VCaP (cell line): Measurements from ENCODE around the gene MOCOS.

Experiments used
- H3K27ac ChIP-seq: fragments of 450-650 bp; 2 replicates; pipeline ENCODE4 v1.5.1; 2017
- TF ChIP-seq, protein P1 (sequence below): fragments of 450-650 bp; conservative IDR thresholded peaks from 2 replicates; pipeline ENCODE4 v1.5.1; 2017; ENCODE audit warnings: mild to moderate bottlenecking, moderate library complexity

Gene MOCOS

DNA sequence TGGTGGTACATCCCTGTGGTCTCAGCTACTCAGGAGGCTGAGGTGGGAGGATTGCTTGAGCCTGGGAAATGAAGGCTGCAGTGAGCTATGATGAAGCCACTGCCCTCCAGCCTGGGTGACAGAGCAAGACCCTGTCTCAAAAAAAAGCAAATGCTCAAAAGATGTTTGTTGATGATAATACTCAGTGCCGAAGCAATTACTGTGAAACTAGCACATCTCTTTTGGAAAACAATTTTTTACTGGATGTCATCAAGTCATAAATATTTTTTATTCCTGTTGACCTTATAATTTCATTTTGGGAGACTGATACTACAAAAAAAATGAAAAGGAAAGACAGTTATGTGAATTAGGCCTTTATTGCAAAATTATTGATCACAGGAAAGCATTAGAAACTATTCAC is 75.7 kb downstream of the MOCOS start:
- no peak overlapping the region for H3K27ac ChIP-seq
- TF ChIP-seq, protein P1, sequence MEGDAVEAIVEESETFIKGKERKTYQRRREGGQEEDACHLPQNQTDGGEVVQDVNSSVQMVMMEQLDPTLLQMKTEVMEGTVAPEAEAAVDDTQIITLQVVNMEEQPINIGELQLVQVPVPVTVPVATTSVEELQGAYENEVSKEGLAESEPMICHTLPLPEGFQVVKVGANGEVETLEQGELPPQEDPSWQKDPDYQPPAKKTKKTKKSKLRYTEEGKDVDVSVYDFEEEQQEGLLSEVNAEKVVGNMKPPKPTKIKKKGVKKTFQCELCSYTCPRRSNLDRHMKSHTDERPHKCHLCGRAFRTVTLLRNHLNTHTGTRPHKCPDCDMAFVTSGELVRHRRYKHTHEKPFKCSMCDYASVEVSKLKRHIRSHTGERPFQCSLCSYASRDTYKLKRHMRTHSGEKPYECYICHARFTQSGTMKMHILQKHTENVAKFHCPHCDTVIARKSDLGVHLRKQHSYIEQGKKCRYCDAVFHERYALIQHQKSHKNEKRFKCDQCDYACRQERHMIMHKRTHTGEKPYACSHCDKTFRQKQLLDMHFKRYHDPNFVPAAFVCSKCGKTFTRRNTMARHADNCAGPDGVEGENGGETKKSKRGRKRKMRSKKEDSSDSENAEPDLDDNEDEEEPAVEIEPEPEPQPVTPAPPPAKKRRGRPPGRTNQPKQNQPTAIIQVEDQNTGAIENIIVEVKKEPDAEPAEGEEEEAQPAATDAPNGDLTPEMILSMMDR: no peak

DNA sequence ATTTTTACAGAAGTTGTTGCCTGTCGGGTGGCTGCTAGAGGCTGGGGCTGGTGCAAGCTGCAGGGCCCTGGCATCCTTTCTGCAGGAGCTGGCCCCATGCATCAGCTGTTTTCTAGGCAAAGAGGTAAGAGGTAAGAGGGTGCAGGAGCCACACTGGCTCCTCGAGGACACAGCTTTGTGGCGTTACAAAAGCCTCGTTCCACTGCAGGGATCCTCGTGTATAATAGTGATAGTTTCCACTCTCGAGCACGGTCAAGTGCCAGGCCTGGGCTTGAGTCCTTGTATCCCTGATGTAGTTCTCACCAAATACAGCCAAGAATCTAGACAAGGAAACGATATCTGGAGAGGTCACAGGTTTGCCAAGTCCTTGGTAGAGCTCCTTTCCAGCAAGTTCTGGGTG is 77.0 kb downstream of the MOCOS start:
- H3K27ac ChIP-seq: peak overlapping the region; percentile 67
- TF ChIP-seq, protein P1: no peak

DNA sequence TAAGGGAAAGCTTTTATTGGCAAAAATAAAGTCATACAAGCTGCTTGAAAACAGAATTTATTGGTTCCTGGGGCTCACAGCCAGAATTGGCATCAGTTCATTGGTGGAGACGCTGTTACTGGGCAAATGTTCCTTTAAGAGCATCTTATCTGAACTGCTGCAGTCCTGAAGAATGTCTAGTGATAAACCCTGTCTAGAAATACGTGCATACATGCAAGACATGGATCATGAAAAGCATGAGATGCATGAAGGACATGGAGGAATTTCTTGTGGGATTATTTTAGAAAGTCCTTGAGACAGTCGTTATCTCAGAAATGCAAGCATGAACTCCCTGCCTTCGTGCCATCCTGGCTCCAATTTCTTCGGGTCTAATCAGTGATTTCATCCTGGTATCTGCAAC is 77.7 kb downstream of the MOCOS start:
- H3K27ac ChIP-seq: peak overlapping the region; percentile 67
- TF ChIP-seq, protein P1: no peak

DNA sequence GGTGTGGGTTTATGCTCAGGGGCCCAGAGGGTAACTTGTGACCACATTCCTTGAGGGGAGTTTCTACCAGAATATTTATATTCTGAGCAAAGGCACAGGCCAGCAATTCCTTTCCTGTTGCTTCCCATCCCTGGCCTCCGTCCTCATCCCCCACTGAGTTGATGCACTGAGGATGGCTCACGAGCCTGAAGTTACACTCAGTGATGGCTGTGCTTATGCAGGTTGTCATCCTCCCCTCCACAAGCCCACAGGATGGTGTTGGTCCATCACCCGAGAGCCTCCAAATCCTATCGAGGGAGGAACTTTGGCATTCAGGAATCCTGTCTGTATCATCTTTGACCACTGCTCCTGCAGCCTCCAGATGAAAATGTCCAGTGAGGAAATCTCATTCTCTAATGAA is 81.9 kb downstream of the MOCOS start:
- H3K27ac ChIP-seq: no peak overlapping the region
- TF ChIP-seq, protein P1: no peak

DNA sequence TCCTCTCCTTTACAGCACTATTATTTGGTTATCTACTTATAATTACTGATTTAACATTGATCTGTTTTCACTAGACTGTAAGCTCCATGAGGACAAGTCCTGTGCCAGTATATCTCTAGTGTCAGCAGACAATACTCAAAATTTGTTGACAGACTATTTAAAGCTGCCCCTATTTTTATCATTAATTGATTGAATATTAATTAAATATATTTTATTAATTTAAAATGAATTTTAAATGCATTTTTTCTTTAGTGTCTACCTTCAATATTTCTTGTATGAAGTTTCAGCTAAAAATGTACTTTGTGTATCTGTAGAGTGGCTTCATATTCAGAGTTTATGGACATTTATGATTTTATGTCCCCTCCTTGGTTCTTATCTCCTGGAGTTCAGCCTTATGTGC is 83.9 kb downstream of the MOCOS start:
- TF ChIP-seq, protein P1: no peak
- no peak overlapping the region for H3K27ac ChIP-seq

DNA sequence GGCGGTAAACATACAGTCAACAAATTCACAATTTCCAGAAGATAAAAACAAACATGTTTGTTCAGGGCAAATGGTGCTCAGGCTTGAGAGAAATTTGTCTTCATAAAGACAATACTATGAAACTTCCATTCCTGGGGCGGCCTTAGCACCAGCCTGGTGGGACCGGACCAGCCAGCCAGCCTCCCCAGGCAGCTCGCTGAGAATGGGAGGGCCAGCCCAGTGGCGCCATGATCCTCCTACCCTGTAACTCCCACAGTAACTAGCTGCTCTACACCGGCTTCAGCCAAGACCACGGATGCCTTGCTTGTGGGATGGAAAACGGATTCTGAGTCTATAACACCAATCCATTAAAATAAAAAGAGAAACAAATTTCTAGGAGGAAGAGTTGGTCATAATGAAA is 86.0 kb downstream of the MOCOS start:
- H3K27ac ChIP-seq: no peak overlapping the region
- TF ChIP-seq, protein P1: no peak

DNA sequence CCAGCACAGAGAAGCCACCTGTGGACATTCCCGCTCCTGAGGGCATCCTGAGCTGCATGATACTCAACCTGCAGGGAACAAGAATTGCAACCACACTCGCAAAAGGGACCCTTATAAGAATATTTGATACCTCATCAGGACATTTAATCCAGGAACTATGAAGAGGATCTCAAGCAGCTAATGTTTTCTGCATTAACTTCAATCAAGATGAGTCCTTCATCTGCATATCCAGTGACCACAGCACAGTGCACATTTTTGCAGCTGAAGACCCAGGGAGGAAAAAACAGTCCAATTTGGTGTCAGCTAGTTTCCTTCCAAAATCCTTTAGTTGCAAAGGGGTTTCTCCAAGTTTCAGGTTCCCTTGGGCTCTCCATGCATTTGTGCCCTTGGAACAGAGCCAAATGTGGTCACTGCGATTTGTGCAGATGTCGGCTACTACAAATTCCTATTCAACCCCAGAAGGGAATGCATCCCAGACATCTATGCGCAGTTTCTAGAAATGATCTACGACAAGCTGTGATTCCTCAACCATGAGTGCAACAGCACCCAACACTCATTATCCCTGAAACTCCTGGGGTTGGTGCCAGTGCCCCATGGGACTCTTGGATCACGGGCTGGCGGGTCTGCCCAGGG is 86.9 kb downstream of the MOCOS start:
- H3K27ac ChIP-seq: no peak overlapping the region
- TF ChIP-seq, protein P1: no peak
